ENCODE data around the gene TPSAB1. TPM values are rescaled to one million over a fixed set of nuclear protein-coding genes. Genes with fewer than 3 reads are reported as not detected.

Gene TPSAB1
- total RNA-seq, 1 donor from 2014 or later: not detected

- intact Hi-C loops (cut with micrococcal nuclease): no loop called here
These were observed 43.6 kb downstream of the TPSAB1 start for GRCh38 chr16:1283996-1284616.

GRCh38 chr16:1285669-1286512, 45.4 kb downstream of the TPSAB1 start:
- intact Hi-C loops (cut with micrococcal nuclease): no loop called here

GRCh38 chr16:1286513-1287094, 46.1 kb downstream of the TPSAB1 start:
- intact Hi-C loops (cut with micrococcal nuclease): no loop called here

- intact Hi-C loops (cut with micrococcal nuclease): no loop called here
These were observed 47.6 kb downstream of the TPSAB1 start for GRCh38 chr16:1287982-1288670.

GRCh38 chr16:1288813-1289476, 48.4 kb downstream of the TPSAB1 start:
- intact Hi-C loops (cut with micrococcal nuclease): no loop called here

- intact Hi-C loops (cut with micrococcal nuclease): no loop called here
These were observed 49.0 kb downstream of the TPSAB1 start for GRCh38 chr16:1289477-1289866.

DNA sequence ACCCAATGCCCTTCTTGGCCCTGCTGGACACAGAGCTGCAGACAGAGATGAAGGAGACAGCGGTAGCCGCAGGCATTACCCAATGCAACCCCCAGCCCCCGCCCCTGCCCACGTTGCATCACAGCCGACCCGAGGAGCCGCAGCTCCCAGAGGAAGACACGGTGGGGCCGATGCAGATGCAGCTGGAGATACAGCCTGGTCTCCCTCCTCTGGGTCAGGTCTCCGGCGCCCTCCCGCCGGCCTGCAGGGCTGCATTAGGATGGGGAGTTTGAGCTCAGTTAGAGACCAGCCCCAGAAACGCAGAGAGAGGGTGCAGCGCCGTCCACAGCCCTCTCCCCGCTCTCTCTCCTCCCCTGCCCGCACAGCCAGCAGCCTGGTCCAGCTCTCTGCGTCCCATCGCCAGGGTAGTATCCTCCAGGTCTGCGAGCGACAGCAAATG, 49.6 kb downstream of the TPSAB1 start:
- intact Hi-C loops (cut with micrococcal nuclease): no loop called here

GRCh38 chr16:1290860-1291575, 50.5 kb downstream of the TPSAB1 start:
- intact Hi-C loops (cut with micrococcal nuclease): no loop called here

GRCh38 chr16:1291576-1291974, 51.1 kb downstream of the TPSAB1 start:
- intact Hi-C loops (cut with micrococcal nuclease): no loop called here

Other genes with a start within 250 kb of the TPSAB1 start
- not detected in 2 replicates for gene SSTR5, start 168.0 kb upstream of the TPSAB1 start, total RNA-seq
- not detected in 2 replicates for gene C1QTNF8, start 144.5 kb upstream of the TPSAB1 start, total RNA-seq
- 0.24 and 0.25 TPM in 2 replicates for gene CACNA1H, start 87.6 kb upstream of the TPSAB1 start, total RNA-seq
- not detected in 2 replicates for gene TPSG1, start 15.4 kb upstream of the TPSAB1 start, total RNA-seq
- gene TPSB2, start 10.5 kb upstream of the TPSAB1 start, total RNA-seq: not detected in 2 replicates
- not detected in 2 replicates for gene TPSD1, start 15.4 kb downstream of the TPSAB1 start, total RNA-seq
- 217 and 224 TPM in 2 replicates for gene UBE2I, start 68.9 kb downstream of the TPSAB1 start, total RNA-seq
- 1.4 and 1.8 TPM in 2 replicates for gene BAIAP3, start 92.9 kb downstream of the TPSAB1 start, total RNA-seq
- 53.7 and 60.0 TPM in 2 replicates for gene TSR3, start 111.2 kb downstream of the TPSAB1 start, total RNA-seq
- gene GNPTG, start 111.2 kb downstream of the TPSAB1 start, total RNA-seq: 36.1 and 39.1 TPM in 2 replicates
- 43.3 and 47.9 TPM in 2 replicates for gene UNKL, start 174.0 kb downstream of the TPSAB1 start, total RNA-seq
- 13.2 and 16.4 TPM in 2 replicates for gene UQCC4, start 180.0 kb downstream of the TPSAB1 start, total RNA-seq
- not detected in 2 replicates for gene PERCC1, start 190.4 kb downstream of the TPSAB1 start, total RNA-seq
- 1.8 and 3.2 TPM in 2 replicates for gene CCDC154, start 203.9 kb downstream of the TPSAB1 start, total RNA-seq
- 80.8 and 81.0 TPM in 2 replicates for gene CLCN7, start 234.3 kb downstream of the TPSAB1 start, total RNA-seq
- gene PTX4, start 248.2 kb downstream of the TPSAB1 start, total RNA-seq: not detected in 2 replicates

Data from T-helper 1 cell treated with Interleukin-12 subunit alpha and Interleukin-12 subunit beta and Interleukin-4 antibody, amounts not matched to agents 30 ng/mL and 1 ng/mL, for 36 hours (primary cell).